GM21786 (cell line): ENCODE results near the gene HOXA6.

Source experiments
- ATAC-seq: cut with Tn5 transposase; IDR thresholded peaks from one replicate; pipeline ENCODE4 v1.9.1; 2021; ENCODE audit not compliant: unreplicated experiment

The HOXA6 gene

DNA sequence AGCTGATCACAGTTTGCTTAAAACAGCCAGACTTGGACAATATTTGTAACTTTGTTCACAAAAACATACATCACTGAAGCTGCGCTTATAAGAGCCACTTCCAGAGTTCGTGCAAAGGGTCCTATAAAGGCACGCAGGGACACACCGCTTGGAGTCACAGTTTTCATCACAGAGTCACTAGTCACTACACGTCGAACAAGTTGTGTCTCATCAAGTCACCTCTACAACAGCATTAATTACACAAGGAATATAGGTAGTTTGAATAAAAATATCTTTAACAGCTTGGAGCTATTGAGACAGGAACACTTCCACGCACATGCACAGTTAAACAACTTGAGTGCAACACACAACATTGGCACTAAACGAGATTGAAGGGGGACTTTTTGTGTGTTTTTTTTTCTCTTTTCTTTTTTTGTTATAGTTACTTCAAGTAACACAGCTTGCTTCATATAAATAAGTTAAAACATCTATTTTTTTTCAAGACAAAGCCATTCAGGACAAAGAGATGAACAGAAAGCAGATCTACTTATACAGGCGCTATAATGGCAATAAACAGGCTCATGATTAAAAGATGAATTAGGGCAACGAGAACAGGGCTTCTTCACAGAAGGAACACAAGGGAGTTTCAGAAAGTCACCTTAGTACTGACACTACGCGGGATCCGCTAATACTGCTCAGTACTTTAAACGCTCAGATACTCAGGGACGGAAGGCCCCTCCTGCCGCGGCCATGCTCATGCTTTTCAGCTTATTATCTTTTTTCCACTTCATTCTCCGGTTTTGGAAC, 6.2 kb downstream of the HOXA6 start:
- ATAC-seq, result no peak

- ATAC-seq, result no peak
These were observed 7.3 kb downstream of the HOXA6 start for GRCh38 chr7:27140126-27140857.

GRCh38 chr7:27139334-27140125, 8.0 kb downstream of the HOXA6 start:
- ATAC-seq, result no peak

DNA sequence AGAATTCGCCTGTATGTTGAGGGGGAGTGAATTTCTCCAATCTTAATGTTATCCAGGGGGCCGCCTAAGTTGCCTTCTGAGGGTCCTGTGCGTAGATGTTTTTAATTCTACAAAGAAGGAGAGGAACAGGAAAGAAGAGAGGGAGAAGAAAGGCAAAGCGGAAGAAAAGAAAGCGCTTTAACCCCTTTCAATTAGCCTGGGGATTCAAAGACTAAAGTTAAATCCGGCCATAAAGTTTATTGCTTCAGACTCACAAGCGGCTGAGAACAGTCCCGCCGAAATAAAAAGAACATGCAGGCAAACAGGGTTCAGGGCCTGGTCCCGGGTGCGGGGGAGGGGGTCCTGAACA, 8.6 kb downstream of the HOXA6 start:
- ATAC-seq, result no peak

DNA sequence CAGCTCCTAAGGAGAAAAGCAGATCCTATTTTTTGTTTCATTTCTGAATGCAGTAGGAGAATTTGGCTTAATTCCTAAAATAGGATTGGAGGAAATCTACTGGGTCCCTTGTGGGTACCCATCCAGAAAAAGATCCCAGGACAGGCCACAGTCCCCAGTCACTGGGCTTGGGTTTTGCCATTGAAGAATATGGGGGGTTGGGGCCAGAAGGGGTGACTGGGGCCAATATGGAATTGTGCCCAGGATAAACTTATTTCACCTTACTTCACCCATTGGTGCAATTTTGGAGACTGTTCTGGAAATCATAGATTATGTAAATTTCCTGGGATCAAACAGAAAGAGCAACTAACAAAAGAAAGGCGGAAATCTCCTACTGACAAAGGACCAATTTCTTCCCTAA, 9.1 kb downstream of the HOXA6 start:
- no peak for ATAC-seq

- ATAC-seq, result no peak
These were observed 9.8 kb downstream of the HOXA6 start for GRCh38 chr7:27137640-27138315.

GRCh38 chr7:27134392-27134791, 13.2 kb downstream of the HOXA6 start:
- no peak for ATAC-seq

- ATAC-seq, result no peak
These were observed 14.0 kb downstream of the HOXA6 start for GRCh38 chr7:27133409-27134231.

DNA sequence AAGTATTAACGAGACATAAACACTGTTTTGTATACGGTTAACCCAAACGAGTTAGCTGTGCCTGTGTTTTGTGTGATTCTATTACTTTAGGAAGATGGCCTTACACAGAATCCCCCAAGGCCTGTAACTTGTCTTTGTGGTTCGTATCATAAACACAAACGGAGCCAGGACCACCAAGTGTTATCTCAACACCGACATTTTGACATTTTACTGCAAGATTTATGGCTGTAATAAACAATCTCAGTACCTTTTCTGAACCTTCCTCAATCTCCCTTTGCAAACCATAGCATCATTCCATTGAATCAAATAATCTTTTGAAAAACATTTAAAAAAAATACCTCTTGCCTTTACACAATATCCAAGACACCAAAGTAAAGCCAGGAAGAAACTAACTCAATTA, 14.6 kb downstream of the HOXA6 start:
- no peak for ATAC-seq

- no peak for ATAC-seq
These were observed 15.4 kb downstream of the HOXA6 start for GRCh38 chr7:27132214-27132613.

DNA sequence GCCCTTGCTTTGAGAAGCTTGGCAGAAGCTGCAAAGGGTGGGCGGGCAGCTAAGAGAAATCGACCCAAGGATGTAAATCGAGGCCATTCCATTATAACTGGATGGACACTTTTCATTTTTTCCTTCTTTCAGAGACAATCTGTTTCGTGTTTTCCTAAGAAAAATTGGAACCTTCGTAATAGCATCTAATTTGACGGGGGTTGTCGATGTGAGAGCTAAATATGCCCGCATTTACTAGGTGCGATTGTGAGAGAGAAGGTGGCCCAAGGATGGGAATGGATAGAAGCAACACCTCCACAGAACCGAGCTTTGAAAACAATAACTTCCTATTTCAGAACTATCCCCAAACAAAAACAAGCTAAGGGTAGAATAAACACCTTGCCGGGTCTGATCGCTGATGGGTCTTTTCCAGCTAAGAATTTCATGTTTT, 16.2 kb downstream of the HOXA6 start:
- no peak for ATAC-seq

- no peak for ATAC-seq
These were observed 16.8 kb downstream of the HOXA6 start, which contains the start of gene HOXA4 for GRCh38 chr7:27130540-27131389. HOXA4 (minus strand) TSS chr7:27130757; CDS start chr7:27130733, 24 bp downstream.

GRCh38 chr7:27129729-27130539, 17.6 kb downstream of the HOXA6 start:
- no peak for ATAC-seq

GRCh38 chr7:27128776-27129728, 18.5 kb downstream of the HOXA6 start:
- no peak for ATAC-seq

GRCh38 chr7:27128034-27128433, 19.5 kb downstream of the HOXA6 start:
- ATAC-seq, result no peak

DNA sequence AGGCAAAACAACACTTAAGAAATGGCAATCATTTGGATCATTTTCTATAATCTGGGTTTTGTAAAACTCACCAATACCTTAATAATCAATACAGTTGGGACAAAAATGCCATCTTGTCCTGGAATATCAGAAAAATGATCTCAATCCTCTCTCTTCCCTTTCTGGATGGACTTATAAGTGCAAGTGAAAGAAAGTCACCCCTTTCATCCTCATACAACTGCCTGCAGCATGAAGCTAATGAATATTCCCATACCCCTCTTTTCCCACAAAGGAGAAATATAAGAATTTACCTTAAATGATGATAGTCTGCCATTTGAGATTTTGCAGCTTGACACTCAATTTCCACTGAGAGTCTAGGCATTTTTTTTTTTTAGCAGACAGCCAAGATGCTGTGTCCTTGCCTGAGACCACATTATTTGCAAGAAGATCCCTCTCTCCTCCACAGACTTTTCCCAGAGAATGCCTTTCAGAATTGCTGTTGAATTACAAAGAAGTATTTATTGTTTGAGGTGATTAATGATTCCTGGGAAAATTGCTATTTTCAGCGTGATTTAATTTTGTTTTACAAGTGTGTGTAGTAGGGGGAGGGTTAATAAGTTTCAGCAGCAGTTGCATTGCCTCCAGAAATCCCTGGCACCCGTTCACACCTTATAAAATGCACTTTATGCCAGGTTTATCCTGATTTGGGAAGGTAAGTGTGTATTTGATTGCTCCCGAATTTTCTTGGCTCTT, 20.8 kb downstream of the HOXA6 start:
- no peak for ATAC-seq

- ATAC-seq, result no peak
These were observed 21.6 kb downstream of the HOXA6 start for GRCh38 chr7:27125986-27126394.
